ENCODE results near the gene SERPINB13. TPM values are rescaled to one million over a fixed set of nuclear protein-coding genes. Genes with fewer than 3 reads are reported as not detected.

SERPINB13 gene
- total and polyA plus RNA-seq, 4 donors: 0.15 TPM; not detected in 3

- Histone ChIP-seq H3K4me3 (ENCODE audit: low read length in 2 of 2) (no peak overlapping the region), H3K36me3 (ENCODE audit: control insufficient read depth in 1 of 2, insufficient read depth in 2 of 2, low read length in 1 of 2) (no peaks in the 10 kb centered on the region), H3K9me3 (ENCODE audit: control insufficient read depth, low read length) (no peaks in the 10 kb centered on the region), H3K4me1 (ENCODE audit: control insufficient read depth in 1 of 2, insufficient read depth in 2 of 2, low read length in 2 of 2) (no peaks in the 10 kb centered on the region), H3K27ac (ENCODE audit: low read depth in 1 of 2, low read length in 2 of 2) (no peak overlapping the region), H3K27me3 (ENCODE audit: control insufficient read depth in 1 of 2, insufficient read depth in 2 of 2, low read length in 1 of 2) (no peaks in the 10 kb centered on the region)
- WGBS, 2 donors: 69 to 74% methylated on average over 7 of the region's 7 CpGs
- ATAC-seq (ENCODE audit: low FRiP score): no peak
- intact Hi-C loops (cut with DNase I): no loop called here
- no peak for DNase-seq
Observed at GRCh38 chr18:63648241-63648640, 61.1 kb downstream of the SERPINB13 start.

Other genes with a start within 250 kb of the SERPINB13 start
- 10 to 100 TPM; 74.3 to 91.0 TPM for gene KDSR, start 220.1 kb upstream of the SERPINB13 start, total RNA-seq
- 10 to 100 TPM; 24.4 to 26.6 TPM for gene KDSR, start 220.1 kb upstream of the SERPINB13 start, polyA plus RNA-seq
- 10 to 100 TPM; 53.5 to 58.3 TPM for gene VPS4B, start 164.9 kb upstream of the SERPINB13 start, total RNA-seq
- 10 to 100 TPM; 22.3 to 26.2 TPM for gene VPS4B, start 164.9 kb upstream of the SERPINB13 start, polyA plus RNA-seq
- not detected for gene SERPINB5, start 110.4 kb upstream of the SERPINB13 start, total RNA-seq
- 1 to 10 TPM in 1 of 2 donors, under 1 TPM in 1; 0.10 to 2.3 TPM for gene SERPINB5, start 110.4 kb upstream of the SERPINB13 start, polyA plus RNA-seq
- not detected for gene SERPINB12, start 45.0 kb upstream of the SERPINB13 start, total RNA-seq
- gene SERPINB12, start 45.0 kb upstream of the SERPINB13 start, polyA plus RNA-seq: not detected
- gene SERPINB4, start 56.9 kb downstream of the SERPINB13 start, total RNA-seq: not detected
- under 1 TPM in 1 of 2 donors, not detected in 1; 0.08 TPM for gene SERPINB4, start 56.9 kb downstream of the SERPINB13 start, polyA plus RNA-seq
- gene SERPINB3, start 74.5 kb downstream of the SERPINB13 start, total RNA-seq: not detected
- gene SERPINB3, start 74.5 kb downstream of the SERPINB13 start, polyA plus RNA-seq: under 1 TPM in 1 of 2 donors, not detected in 1; 0.51 TPM
- not detected for gene SERPINB11, start 115.6 kb downstream of the SERPINB13 start, total RNA-seq
- gene SERPINB11, start 115.6 kb downstream of the SERPINB13 start, polyA plus RNA-seq: not detected
- gene SERPINB7, start 188.1 kb downstream of the SERPINB13 start, total RNA-seq: not detected
- not detected for gene SERPINB7, start 188.1 kb downstream of the SERPINB13 start, polyA plus RNA-seq

Measured in aorta (tissue), 5 donors.